Testis (tissue), 3 donors: ENCODE measurements around the gene ITGA11. TPM values are rescaled to one million over a fixed set of nuclear protein-coding genes. Genes with fewer than 3 reads are reported as not detected.

Experiments
- DNase-seq: peaks from one replicate; pipeline ENCODE4 v3.0.0-alpha.2; 2019
- H3K27ac ChIP-seq, 2 donors: fragments of 200-600 bp; sonication (generic); one replicate each; pipeline ENCODE4 v1.5.1; 2019
- H3K27me3 ChIP-seq: fragments of 200-600 bp; sonication (generic); one replicate; pipeline ENCODE4 v1.5.1; 2019
- H3K36me3 ChIP-seq: fragments of 200-600 bp; sonication (generic); one replicate; pipeline ENCODE4 v1.5.1; 2017; ENCODE audit warnings: low read depth; ENCODE audit errors: missing control alignments
- H3K4me1 ChIP-seq: fragments of 200-600 bp; sonication (generic); one replicate; pipeline ENCODE4 v1.5.1; 2019
- H3K4me3 ChIP-seq, 2 donors: fragments of 200-600 bp; sonication (generic); one replicate each; pipeline ENCODE4 v1.5.1; 2017 to 2019
- H3K9me3 ChIP-seq: fragments of 200-600 bp; sonication (generic); one replicate; pipeline ENCODE4 v1.5.1; 2017
- CTCF ChIP-seq, 3 experiments: fragments of 450-650 bp in 2 of 3; fragments of 200-600 bp in 1 of 3; sonication (generic) in 1 of 3; IDR thresholded peaks; one replicate each; pipeline ENCODE4 v1.5.1; 2016 to 2019; ENCODE audit warnings: antibody characterized with exemption in 3 of 3, mild to moderate bottlenecking in 2 of 3, moderate library complexity in 1 of 3
- POLR2A ChIP-seq: fragments of 450-650 bp; IDR thresholded peaks from one replicate; pipeline ENCODE4 v1.6.1; 2017; ENCODE audit warnings: antibody characterized with exemption, mild to moderate bottlenecking, moderate library complexity
- WGBS, 2 donors: methylation state at CpG; one replicate each; pipeline ENCODE4 v1.1.5; 2018; 5-methylcytosine and 5-hydroxymethylcytosine counted together
- intact Hi-C: fragments of 100-400 bp; cut with DNase I; formaldehyde crosslinking; loops from one replicate; pipeline ENCODE4 v1.15.1; 2023; ENCODE audit warnings: low total_unique reads
- polyA plus RNA-seq: library from polyadenylated mRNA; stranded (reverse); fragments of 350-450 nt; fragmentation: Illumina TruSeq; extraction: RNeasy Lipid Tissue Mini Kit (QIAGEN cat#74804); gene quantifications from one replicate; pipeline ENCODE4 v1.2.3, GENCODE V29; 2014; ENCODE audit warnings: low read depth, low replicate concordance; ENCODE audit not compliant: insufficient read depth
- total RNA-seq, 2 donors: library from RNA; depleted of rRNA; stranded (reverse); fragments of >200 nt; gene quantifications; one replicate each; pipeline ENCODE4 v1.2.3, GENCODE V29; 2016

ITGA11 gene
- total and polyA plus RNA-seq, 3 donors from 2014 or later = 4.3 to 6.6 (median 5.6) TPM

GRCh38 chr15:68326711-68327354, 105.1 kb downstream of the ITGA11 start:
- H3K27me3 ChIP-seq = no peaks in the 10 kb centered on the region
- DNase-seq = no peak
- no peaks in the 10 kb centered on the region for H3K36me3 ChIP-seq
- H3K27ac ChIP-seq = no peak overlapping the region
- H3K9me3 ChIP-seq = no peaks in the 10 kb centered on the region
- no peak for TF ChIP-seq CTCF (IDR thresholded peaks at IDR 0.05)
- TF ChIP-seq POLR2A = no peak
- 87 to 88% methylated on average over 11 of the region's 11 CpGs for WGBS, 2 donors
- no peak overlapping the region for H3K4me3 ChIP-seq
- intact Hi-C loops = no loop called here
- H3K4me1 ChIP-seq = peaks cover 8% of the 10 kb centered on the region

GRCh38 chr15:68325726-68326125, 106.2 kb downstream of the ITGA11 start:
- no peaks in the 10 kb centered on the region for H3K27me3 ChIP-seq
- no peak overlapping the region for H3K4me3 ChIP-seq
- WGBS, 2 donors = 89 to 92% methylated on average over 4 of the region's 4 CpGs
- intact Hi-C loops = no loop called here
- TF ChIP-seq POLR2A (no peak), CTCF (IDR thresholded peaks at IDR 0.05) (no peak)
- peaks cover 4% of the 10 kb centered on the region for H3K4me1 ChIP-seq
- H3K36me3 ChIP-seq = no peaks in the 10 kb centered on the region
- DNase-seq = no peak
- no peaks in the 10 kb centered on the region for H3K9me3 ChIP-seq
- H3K27ac ChIP-seq = no peak overlapping the region

GRCh38 chr15:68322796-68323195, 109.2 kb downstream of the ITGA11 start:
- no peaks in the 10 kb centered on the region for H3K36me3 ChIP-seq
- H3K27ac ChIP-seq = no peak overlapping the region
- H3K4me3 ChIP-seq = no peak overlapping the region
- H3K27me3 ChIP-seq = no peaks in the 10 kb centered on the region
- 76 to 83% methylated on average over 8 to 9 of the region's 9 CpGs for WGBS, 2 donors
- H3K4me1 ChIP-seq = no peaks in the 10 kb centered on the region
- DNase-seq = no peak
- intact Hi-C loops = no loop called here
- TF ChIP-seq POLR2A (no peak), CTCF (IDR thresholded peaks at IDR 0.05) (no peak)
- H3K9me3 ChIP-seq = no peaks in the 10 kb centered on the region

- H3K27ac ChIP-seq = no peak overlapping the region
- H3K4me1 ChIP-seq = no peaks in the 10 kb centered on the region
- TF ChIP-seq POLR2A (no peak), CTCF (IDR thresholded peaks at IDR 0.05) (no peak)
- no peak overlapping the region for H3K4me3 ChIP-seq
- H3K9me3 ChIP-seq = no peaks in the 10 kb centered on the region
- 63 to 78% methylated on average over 6 to 7 of the region's 7 CpGs for WGBS, 2 donors
- H3K27me3 ChIP-seq = no peaks in the 10 kb centered on the region
- DNase-seq = no peak
- intact Hi-C loops = no loop called here
- H3K36me3 ChIP-seq = no peaks in the 10 kb centered on the region
Measured at GRCh38 chr15:68321229-68321628, 110.7 kb downstream of the ITGA11 start.

- 96 to 100% methylated on average over 12 of the region's 12 CpGs for WGBS, 2 donors
- intact Hi-C loops = loop anchor here (10.0 kb wide), 1 partner anchor 825 kb away; no protein-coding TSS in a partner anchor
- no peaks in the 10 kb centered on the region for H3K27me3 ChIP-seq
- no peak overlapping the region for H3K27ac ChIP-seq
- H3K4me3 ChIP-seq = no peak overlapping the region
- no peaks in the 10 kb centered on the region for H3K36me3 ChIP-seq
- no peak for DNase-seq
- no peaks in the 10 kb centered on the region for H3K4me1 ChIP-seq
- TF ChIP-seq POLR2A = no peak
- no peak for TF ChIP-seq CTCF (IDR thresholded peaks at IDR 0.05)
- no peaks in the 10 kb centered on the region for H3K9me3 ChIP-seq
Measured at GRCh38 chr15:68319997-68320396, 112.0 kb downstream of the ITGA11 start.
